DMS79 treated with DMSO at 0.1 percent for 48 hours (cell line): ENCODE data around the gene PDE4B.
A peak's percentile ranks its signal among the peaks of the same experiment; 100 is the strongest.
"Not testable (repeated sequence)": the region's sequence is repeated elsewhere in the genome, so short reads cannot be mapped to it uniquely, and the experiment has no call there.

Experiments
- DNase-seq: peaks from one replicate; lab custom pipeline; 2025; lab: John Stamatoyannopoulos, UW

Gene PDE4B

DNA sequence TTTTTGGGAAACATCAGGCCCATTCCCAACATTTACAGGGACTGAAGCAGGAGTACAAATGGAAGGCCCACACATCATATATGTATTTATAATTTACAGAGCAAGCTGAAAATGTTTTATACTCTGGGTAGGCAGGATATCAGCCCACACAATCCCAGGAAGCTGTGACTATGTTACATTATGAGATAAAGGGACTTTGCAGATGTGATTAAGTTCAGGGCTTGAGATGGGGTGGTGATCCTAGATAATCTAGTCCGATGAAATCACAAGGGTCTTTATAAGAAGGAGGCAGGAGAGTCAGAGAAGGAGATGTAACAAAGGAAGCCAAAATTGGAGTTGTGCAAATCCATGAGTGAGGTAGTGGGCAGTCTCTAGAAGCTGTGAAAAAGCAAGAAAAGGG, 160.5 kb downstream of the PDE4B start:
- no peak for DNase-seq

DNA sequence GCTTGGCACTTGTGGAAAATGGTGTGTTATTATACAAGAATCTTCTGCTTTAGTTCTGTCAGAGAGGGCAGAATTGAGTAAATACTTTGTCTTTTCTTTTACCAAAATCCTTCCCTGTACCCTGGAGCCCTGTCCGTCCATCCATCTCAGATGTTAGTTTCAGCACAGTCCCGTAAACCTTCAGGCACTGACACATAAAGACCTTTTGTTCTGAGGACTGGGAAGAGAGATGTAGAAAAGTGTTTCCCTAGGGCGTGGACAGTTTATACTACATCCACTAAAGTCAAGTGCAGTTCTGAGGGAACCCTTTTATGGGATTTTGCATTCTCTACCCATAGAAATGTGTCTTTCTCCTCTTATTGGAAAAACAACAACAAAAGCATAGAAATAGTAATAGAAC, 162.4 kb downstream of the PDE4B start:
- no peak for DNase-seq

DNA sequence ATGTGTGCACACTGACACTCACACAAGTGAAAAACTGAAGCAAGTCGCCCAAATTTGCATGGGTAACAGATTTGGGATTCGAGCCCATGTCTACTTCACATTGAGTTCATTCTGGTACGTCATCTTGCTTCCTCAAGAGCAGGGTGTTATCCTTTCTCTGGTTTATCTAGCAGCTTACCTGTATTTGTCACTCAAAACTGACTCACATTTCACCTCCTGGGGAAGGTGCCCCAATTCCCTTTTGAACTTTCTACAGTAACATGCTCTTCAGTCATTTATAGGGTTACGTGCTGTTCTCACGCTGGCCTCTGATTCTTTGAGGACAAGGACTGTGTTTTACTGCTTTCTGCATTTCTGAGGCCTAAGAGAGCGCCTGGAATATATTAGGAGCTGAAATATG, 162.8 kb downstream of the PDE4B start:
- no peak for DNase-seq

DNA sequence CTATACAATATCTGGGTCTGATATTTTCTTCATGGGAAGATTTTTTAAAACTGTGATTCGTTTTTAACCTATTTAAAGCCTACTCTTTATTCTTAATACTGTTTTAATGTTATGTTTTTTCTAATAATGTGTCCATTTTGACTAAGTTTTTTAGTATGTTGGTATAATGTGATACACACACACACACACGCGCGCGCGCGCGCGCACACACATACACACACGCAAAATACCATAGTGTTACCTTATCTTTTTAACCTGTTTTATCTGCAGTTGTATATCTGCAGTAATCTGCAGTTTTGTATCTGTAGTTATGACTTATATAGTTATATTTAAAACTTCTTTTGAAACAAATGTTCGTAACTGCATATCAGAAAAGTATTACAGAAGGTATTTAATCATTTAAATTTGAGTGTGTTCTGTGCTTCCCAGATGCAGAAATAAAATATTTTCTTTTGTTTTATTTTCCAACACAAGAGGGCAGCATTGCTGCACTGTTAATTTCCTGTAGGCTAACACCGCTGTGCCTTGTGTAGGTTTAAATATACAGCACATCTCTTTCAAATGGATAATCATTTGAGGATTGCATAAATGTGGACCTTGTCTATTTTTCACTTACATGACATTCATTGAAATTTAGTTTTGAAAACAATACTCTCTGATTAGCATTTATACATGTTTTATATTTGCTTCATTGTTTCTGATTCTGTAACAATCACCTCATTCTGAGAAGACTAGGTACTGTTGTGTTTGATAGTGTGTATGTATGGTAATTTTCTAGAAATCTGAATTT, 166.1 kb downstream of the PDE4B start:
- peak; percentile 32 for DNase-seq

DNA sequence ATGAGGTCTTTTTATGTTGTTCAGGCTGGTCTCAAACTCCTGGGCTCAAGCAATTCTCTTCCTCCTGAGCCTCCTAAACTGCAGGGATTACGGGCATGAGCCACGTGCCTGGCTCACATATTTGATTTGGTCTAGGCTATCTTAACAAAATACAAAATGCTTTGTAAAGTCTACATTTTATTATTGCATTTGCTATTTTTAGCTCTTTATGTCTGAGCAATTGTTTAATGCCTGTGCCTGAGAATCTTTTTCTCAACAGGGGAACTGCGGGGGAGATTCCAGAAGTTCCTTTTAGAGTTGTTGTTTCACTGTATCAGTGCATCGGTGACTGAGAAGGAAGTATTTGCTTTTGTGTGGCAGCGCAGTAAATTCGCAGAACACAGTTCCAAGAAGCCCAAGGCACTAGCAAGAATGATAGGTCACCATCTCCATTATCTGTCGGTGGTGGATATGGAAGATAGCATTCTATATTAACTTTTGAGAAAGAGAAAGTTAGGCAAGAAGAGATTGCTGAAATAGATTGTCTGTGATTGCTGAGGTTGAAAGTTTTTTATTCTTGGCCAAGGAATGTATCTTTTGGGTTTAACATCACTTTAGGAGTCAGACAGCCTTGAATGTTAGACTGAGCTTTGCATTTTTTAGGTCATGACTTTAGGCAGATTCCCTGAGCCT, 167.3 kb downstream of the PDE4B start:
- DNase-seq, result no peak

DNA sequence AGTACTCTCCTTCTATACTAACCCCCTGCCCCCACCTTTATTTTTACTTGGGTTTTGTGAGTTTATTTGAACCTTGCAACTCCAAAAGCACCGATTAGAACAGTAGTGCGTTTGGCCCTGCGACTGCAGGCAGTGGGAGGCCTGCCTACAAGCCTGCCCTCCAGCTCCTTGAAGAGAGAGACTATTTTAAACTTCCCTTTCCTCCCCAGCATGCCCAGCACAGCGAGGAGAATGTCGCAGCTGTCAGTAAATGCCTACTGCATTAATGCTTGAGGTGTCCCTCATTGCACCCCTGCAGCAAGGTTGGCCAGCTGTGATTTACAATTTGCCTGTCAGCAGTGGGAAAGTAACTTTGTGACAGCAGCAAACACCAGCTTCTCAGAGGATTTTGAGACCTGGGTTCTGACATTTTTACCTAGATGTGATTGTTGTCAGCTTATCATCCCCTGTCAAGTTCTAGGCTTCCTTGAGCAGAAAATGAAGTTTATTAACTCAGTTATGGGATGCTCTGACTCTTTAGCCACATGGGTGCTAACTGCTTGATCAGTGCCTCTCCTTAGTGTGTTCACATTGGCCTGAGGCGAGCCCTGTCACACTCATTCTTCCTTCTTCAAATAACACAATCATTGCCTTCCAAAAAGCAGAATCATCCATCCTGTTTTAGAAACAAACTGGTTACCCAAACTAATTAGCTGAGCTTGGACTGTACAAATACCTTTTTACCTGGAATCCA, 170.6 kb downstream of the PDE4B start:
- DNase-seq, result no peak

DNA sequence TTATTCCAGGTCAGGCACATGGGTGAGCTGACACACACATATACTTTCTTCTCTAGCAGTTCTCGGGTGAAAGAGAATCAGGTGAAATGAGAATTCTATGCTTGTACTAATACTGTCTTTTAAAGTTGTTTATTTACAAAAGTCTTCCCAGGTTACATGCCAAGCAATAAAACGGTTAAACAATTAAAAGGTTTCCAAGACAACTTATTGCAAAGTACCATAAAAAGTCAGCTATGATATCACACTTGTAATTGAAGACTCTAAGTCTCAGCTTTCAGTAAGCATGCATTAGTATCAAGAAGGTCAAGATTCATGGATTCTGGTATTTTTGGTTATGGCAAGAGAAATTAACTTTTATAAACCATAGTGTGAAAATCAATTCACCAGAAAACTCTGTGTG, 171.4 kb downstream of the PDE4B start:
- DNase-seq, result no peak

DNA sequence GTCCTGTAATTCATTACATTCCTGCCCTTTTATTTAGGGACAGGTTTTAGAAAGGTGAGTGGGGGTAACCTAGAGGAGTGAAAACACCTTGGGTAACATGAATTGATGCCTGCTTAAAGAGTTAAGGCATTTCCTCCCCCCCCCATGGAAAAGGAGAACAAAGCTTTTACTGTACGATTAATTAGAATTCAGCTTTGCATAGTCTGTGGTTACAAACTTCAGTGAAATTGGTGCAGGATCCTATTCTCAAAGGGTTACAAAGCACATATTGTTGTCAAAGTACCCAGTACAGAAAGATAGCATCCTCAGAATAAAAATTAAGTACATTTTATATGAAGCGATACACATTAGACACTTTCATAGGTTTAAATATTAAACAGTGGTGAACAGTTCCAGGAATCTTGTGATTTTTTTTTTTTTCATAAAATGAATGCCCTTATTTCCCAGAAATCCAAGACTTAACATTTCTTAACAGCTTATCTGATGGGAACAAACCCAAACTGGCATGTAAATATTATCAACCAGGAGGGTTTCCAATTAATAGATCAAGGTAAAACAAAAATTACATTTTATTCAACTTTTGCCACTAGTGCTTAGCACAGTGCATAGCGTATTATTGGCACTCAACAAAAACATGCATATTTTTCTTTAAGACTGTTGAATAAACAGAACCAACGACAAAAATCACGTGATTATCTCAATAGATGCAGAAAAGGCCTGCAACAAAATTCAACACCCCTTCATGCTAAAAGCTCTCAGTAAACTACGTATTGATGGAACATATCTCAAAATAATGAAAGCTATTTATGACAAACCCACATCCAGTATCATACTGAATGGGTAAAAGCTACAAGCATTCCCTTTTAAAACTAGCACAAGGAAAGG, 172.7 kb downstream of the PDE4B start:
- DNase-seq, result no peak

DNA sequence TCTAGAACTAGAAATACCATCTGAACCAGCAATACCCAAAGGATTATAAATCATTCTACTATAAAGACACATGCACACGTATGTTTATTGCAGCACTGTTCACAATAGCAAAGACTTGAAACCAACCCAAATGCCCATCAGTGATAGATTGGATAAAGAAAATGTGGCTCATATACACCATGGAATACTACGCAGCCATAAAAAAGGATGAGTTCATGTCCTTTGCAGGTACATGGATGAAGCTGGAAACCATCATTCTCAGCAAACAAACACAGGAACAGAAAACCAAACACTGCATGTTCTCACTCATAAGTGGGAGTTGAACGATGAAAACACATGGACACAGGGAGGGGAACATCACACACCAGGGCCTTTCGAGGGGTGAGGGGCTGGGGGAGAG, 174.8 kb downstream of the PDE4B start:
- not testable (repeated sequence) for DNase-seq

DNA sequence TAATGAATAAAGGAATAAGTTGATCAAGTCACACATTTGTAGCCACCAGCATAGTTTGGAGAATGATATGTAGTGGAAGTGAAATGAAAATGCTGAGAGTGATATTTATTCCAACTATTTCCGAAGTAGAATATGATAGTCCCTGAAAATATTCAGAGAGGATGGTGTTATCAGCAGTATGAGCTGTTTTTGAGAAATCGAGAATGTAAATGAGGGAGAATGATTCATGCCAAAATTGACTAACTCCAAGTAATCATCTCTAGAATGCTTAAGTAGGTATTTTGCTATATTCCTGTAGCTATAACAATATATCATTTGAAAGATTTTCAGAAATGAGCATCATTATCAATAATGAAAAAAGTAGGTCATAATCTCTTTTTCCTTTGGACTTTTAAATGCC, 178.9 kb downstream of the PDE4B start:
- no peak for DNase-seq

DNA sequence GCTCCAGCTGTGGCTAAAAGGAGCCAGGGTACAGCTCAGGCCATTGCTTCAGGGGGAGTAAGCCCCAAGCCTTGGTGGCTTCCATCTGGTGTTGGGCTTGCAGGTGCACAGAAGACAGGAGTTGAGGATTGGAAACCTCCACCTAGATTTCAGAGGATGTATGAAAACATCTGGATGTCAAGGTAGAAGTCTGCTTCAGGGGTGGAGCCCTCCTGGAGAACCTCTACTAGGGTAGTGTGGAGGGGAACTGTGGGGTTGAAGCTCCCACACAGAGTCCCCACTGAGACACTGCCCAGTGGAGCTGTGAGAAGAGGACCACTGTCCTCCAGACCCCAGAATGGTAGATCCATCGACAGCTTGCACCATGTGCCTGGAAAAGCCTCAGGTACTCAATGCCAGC, 183.0 kb downstream of the PDE4B start:
- DNase-seq, result no peak

DNA sequence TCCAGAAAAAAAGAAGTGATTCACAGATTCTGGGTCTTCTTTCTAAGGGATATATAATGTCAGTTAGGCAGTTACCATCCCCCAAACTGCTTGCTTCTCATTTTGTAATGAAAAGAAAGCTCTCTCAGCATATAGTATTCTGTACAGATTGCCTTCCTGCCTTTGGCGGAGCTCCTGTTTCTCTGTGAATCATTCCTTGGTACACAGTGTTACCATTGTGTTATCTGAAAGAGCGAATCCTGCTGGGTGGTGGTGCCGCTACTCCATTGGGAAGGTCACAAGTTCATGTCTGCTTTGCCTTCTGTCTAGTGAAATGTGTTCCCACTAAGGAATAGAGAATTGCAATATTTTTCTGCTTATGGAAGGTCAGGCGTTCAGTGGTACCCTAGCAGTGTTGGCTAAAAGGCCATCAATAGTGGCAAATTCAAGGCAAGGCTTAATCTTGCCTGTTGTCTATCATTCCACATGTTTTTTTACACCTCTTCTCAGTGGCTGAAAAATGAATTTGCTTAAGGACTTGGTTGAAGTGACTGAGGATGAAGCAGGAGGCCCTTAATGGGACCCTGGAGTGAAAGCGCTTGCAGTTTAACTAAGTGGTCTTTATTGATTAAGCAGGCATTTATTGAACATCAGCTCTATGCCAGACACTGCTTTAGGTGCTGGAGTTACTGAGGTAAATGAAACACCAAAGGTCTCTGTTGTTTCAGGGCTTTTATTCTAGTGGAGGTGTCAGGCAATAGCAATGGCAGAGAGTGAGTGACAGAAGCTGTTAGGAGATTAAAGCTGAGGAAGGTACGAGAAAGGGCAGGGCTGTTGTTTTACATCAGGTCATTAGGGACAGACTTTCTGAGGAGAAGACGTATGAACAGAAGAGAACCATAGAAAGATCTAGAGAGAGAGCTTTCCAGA, 186.7 kb downstream of the PDE4B start:
- no peak for DNase-seq

DNA sequence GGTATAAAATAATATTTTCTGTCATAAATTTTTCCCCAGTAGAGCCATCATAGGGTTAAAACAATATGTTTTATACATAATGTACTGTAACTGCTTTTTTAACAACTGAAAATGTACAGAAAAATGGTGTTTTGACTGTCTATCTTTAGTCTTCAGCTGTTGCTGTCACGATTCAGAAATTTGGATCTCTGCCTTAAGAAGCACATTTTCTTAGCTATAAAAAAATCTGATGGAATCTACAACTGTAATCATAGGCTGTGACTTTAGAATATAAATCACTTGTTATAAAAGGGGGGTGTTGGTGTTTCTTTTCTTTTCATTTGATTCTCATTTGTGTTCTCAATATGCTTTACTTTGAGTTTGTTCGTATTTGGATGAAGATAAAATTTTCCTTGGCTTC, 187.5 kb downstream of the PDE4B start:
- no peak for DNase-seq

DNA sequence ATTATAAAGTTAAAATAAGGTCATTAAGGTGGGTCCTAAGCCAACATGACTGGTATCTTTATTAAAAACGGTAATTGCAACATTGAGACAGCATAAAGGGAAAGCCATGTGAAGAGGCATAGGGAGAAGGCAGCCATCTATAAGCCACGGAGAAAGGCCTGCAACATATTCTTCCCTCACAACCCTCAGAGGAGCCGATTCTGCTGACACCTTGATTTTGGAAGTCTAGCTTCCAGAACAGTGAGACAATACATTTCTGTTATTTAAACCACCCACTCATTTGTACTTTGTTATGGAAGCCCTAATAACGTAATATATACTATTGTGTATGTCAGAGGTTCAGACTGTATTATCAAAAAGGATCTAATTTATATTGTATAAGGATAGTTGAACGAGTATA, 190.8 kb downstream of the PDE4B start:
- no peak for DNase-seq

DNA sequence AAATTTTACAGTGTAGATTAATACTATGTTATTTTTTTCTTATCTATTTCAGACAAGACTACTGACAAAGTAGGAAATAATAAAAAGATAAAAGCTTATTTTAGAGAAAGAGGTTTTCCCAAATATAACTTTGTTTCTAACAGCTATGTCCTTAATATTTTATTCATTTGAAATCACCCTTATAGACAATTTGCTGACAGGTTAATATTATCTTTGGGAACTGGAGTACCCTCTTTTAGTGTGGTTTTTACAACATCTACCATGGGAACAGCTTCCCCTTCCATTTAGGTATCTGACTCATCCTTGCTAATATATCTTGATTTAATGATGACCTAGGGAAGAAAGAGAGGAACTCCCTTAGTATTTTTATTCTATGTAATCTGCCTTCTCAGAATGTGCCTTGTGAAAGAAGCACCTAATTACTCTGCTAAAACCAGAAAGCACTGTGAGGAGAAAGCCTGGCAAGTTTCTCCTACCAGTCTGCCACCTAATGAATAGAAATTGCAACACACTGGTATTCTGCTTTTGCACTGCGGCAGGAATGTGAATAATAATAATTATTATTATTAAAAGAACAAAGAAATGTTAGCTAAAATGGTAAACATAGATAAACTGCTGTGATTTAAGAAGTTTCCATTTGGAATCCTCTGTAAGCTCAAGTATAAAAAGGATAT, 192.8 kb downstream of the PDE4B start:
- no peak for DNase-seq

DNA sequence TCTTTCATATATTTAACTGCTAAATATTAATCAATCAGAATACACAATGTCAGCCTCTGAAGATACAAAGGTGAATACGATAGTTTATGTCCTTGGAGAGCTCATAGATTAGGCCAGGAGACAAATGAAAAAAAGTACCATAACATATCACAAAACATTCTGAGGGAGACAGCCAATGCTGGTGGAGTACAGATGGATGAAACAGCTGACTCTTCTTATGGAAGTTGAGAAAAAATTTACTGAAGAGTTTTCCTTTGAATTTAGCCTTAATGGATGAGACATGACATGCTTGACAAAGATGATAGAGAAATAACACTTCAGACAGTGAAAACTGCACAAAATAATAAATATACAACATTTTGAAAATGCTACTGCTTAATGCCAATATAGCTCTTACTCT, 193.5 kb downstream of the PDE4B start:
- no peak for DNase-seq

DNA sequence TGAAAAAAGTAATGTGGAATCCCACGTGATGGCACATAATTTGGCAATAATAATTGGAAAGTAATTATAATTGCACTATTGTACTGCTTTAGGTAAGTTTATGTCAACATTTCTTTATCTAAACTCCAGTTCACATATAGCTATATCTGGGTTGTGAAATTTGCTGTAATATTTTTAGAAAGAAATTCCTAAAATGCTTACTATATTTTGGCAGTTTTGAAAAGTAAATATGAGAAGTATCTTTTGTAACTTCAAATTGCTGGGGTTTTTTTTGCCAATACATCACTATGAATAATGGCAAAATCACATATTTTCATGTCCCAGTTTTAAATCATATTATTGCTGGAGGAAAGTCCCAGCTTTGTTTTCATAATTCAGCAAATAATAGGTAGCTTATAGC, 197.5 kb downstream of the PDE4B start:
- DNase-seq, result no peak

DNA sequence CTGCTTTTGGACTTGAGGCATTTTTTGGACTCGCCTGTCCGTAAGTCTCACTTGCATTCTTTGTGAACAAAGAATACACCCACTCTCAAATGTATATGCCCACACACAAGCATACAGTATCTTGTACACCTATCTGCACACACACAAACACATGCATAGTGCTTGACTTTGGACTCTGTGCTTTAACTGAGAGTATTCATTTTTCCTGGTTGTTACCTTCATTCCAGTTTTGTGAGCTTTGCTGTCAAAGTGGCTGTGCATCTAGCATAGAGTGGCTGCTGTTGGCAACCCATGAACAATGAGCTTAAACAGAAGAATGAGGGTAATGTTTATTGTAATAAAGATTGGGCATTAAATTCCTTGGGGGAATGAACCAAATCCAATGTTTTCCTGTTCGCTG, 199.0 kb downstream of the PDE4B start:
- DNase-seq, result no peak

DNA sequence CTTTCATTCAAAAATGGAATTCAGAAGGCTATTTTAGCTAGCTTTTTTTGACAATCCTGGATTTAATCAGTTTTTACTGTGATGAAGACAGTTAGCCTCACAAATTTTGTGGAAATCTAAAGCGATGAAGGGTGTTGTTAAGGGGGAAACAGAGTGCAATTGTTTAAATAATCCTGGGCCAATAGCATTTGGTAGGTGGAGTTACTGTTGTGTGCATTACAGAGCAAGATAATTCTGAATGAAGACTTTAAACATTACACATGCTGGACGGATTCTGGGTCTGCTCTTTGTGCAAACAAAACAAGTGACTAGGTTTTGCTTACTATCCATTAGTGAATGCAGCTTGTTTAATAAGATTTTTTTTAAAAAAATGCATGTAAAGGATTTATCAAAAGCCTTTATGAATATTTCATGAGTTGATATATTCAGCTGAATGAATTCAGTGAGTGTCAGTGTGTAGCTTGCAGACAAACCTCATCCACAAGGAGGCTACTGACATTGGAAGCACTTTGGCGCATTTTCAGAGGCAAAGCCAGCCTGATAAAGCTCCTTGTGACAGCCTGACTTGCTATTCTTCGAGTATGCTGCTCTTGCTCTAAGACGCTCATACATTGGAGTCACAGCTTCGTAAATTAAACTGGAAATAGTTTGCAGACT, 199.6 kb downstream of the PDE4B start:
- no peak for DNase-seq

DNA sequence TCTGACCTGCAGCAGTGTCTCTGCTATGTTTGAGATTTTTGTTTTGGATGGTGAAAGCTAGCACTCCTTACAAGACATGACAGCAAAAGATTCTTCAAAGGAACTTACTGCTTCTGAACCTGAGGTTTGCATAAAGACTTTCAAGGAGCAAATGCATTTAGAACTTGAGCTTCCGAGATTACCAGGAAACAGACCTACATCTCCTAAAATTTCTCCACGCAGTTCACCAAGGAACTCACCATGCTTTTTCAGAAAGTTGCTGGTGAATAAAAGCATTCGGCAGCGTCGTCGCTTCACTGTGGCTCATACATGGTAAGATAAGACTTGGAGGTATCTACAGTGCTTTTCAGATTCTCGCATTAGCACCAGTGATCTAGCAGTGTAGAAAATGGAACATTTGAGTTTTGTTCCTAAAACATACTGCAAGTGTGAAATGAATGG, 200.2 kb downstream of the PDE4B start:
- no peak for DNase-seq
